GM12864 (cell line): Measurements from ENCODE around the gene FCN3.

Experiments
- DNase-seq: peaks from one replicate; pipeline ENCODE4 v3.0.0-alpha.2; 2011; ENCODE audit warnings: low read depth
- H3K4me3 ChIP-seq: 2 replicates; pipeline ENCODE4 v1.5.1; 2011; ENCODE audit warnings: mild to moderate bottlenecking, low read depth, low read length, control low read depth
- CTCF ChIP-seq: IDR thresholded peaks from 2 replicates; pipeline ENCODE4 v1.5.1; 2011; ENCODE audit warnings: low read depth, mild to moderate bottlenecking, moderate library complexity, low read length, control low read depth, inconsistent platforms; ENCODE audit errors: missing control alignments

FCN3 gene

GRCh38 chr1:27330786-27331185, 43.8 kb downstream of the FCN3 start:
- no peak for DNase-seq
- no peak overlapping the region for H3K4me3 ChIP-seq
- no peak for TF ChIP-seq CTCF

- no peak overlapping the region for H3K4me3 ChIP-seq
- TF ChIP-seq CTCF: no peak
- no peak for DNase-seq
Observed at GRCh38 chr1:27327964-27328363, 46.7 kb downstream of the FCN3 start.

GRCh38 chr1:27325286-27325685, 49.3 kb downstream of the FCN3 start:
- no peak for TF ChIP-seq CTCF
- no peak overlapping the region for H3K4me3 ChIP-seq
- no peak for DNase-seq

GRCh38 chr1:27322569-27323240, 51.9 kb downstream of the FCN3 start:
- H3K4me3 ChIP-seq: peak overlapping the region; percentile 99
- no peak for TF ChIP-seq CTCF
- DNase-seq: no peak

- DNase-seq: peak; percentile 85
- peak within 1 kb of the TSS; percentile 99 for H3K4me3 ChIP-seq
- no peak for TF ChIP-seq CTCF
Observed at GRCh38 chr1:27321813-27322568, 52.6 kb downstream of the FCN3 start, which contains the start of gene TMEM222. Gene TMEM222 (plus strand): TSS chr1:27322163. CDS start chr1:27322198, 35 bp downstream.
